ENCODE measurements around the gene POLDIP2. TPM values are rescaled to one million over a fixed set of nuclear protein-coding genes. Genes with fewer than 3 reads are reported as not detected.

POLDIP2 gene
- total and polyA plus RNA-seq, 2 of the 13 experiments (the other 11 are each of a cell fraction or from before 2014, with no cell fraction given), result 85.9 to 114 TPM

DNA sequence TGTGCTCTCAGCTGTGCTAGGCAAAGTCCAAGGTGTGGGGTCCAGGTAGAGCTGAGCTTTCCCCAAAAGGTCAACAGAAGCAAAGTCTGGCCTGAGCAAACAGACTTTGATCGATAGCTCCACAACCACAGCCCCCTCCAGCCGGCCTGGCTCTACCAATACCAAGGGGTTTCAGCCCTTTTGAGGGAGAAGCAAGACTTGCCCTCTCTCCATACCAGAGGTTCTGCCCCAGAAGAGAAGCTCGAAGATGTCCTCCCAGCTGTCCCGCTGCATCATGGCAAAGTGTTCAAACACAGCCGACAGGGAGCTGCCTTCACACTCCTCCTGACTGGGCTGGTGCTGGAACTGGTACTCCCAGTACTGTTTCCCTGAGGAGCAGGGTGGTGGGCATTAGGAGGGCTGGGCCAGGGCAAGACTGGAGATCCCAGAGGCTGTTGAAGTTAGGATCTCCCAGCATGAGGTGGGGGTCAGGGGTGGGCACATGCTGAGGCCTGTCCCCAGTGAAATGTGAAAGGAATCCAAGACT is 11.0 kb upstream of the POLDIP2 start (continued):
- TF ChIP-seq, protein P1, sequence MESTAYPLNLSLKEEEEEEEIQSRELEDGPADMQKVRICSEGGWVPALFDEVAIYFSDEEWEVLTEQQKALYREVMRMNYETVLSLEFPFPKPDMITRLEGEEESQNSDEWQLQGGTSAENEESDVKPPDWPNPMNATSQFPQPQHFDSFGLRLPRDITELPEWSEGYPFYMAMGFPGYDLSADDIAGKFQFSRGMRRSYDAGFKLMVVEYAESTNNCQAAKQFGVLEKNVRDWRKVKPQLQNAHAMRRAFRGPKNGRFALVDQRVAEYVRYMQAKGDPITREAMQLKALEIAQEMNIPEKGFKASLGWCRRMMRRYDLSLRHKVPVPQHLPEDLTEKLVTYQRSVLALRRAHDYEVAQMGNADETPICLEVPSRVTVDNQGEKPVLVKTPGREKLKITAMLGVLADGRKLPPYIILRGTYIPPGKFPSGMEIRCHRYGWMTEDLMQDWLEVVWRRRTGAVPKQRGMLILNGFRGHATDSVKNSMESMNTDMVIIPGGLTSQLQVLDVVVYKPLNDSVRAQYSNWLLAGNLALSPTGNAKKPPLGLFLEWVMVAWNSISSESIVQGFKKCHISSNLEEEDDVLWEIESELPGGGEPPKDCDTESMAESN (CRISPR knock-in tag; conservative IDR thresholded peaks at IDR 0.05), result 0 out of 2 replicates have a peak, but pooled peaks have one; percentile 31
- no peak for TF ChIP-seq SCMH1 (CRISPR knock-in tag; IDR thresholded peaks at IDR 0.05; ENCODE audit: borderline replicate concordance)
- TF ChIP-seq, protein P2, sequence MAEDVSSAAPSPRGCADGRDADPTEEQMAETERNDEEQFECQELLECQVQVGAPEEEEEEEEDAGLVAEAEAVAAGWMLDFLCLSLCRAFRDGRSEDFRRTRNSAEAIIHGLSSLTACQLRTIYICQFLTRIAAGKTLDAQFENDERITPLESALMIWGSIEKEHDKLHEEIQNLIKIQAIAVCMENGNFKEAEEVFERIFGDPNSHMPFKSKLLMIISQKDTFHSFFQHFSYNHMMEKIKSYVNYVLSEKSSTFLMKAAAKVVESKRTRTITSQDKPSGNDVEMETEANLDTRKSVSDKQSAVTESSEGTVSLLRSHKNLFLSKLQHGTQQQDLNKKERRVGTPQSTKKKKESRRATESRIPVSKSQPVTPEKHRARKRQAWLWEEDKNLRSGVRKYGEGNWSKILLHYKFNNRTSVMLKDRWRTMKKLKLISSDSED (CRISPR knock-in tag; IDR thresholded peaks at IDR 0.05), result no peak
- no peak for TF ChIP-seq EZH2 (conservative IDR thresholded peaks at IDR 0.05; ENCODE audit: low read depth, low read length)
- 0 out of 2 replicates have a peak, but pooled peaks have one; percentile 4 for TF ChIP-seq ZBTB3 (CRISPR knock-in tag; IDR thresholded peaks at IDR 0.05; ENCODE audit: borderline replicate concordance, low read depth)
- no peak; the same call in 1 of the 2 replicates for TF ChIP-seq ELF4 (CRISPR knock-in tag; IDR thresholded peaks at IDR 0.05; ENCODE audit: borderline replicate concordance)
- no peak for TF ChIP-seq ZKSCAN5 (CRISPR knock-in tag; IDR thresholded peaks at IDR 0.05)
- no peak for TF ChIP-seq SMARCE1 (IDR thresholded peaks at IDR 0.05; ENCODE audit: borderline replicate concordance)
- TF ChIP-seq HNRNPUL1 (IDR thresholded peaks at IDR 0.05; ENCODE audit: low read depth, low read length), result no peak
- TF ChIP-seq ZMYM2 (CRISPR knock-in tag; IDR thresholded peaks at IDR 0.05), result peak; percentile 82
- no peak for TF ChIP-seq SMARCC2 (IDR thresholded peaks at IDR 0.05)
- TF ChIP-seq, protein P3, sequence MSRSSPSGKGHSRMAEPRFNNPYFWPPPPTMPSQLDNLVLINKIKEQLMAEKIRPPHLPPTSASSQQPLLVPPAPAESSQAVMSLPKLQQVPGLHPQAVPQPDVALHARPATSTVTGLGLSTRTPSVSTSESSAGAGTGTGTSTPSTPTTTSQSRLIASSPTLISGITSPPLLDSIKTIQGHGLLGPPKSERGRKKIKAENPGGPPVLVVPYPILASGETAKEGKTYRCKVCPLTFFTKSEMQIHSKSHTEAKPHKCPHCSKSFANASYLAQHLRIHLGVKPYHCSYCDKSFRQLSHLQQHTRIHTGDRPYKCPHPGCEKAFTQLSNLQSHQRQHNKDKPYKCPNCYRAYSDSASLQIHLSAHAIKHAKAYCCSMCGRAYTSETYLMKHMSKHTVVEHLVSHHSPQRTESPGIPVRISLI (CRISPR knock-in tag; IDR thresholded peaks at IDR 0.05; ENCODE audit: borderline replicate concordance), result no peak
- TF ChIP-seq SALL2 (CRISPR knock-in tag; IDR thresholded peaks at IDR 0.05), result peak; percentile 89
- no peak for TF ChIP-seq CREB1 (IDR thresholded peaks at IDR 0.05)
- no peak for TF ChIP-seq CREB1 (CRISPR knock-in tag; IDR thresholded peaks at IDR 0.05)
- TF ChIP-seq ZNF570 (CRISPR knock-in tag; IDR thresholded peaks at IDR 0.05; ENCODE audit: borderline replicate concordance), result no peak
- TF ChIP-seq ZNF30 (CRISPR knock-in tag; IDR thresholded peaks at IDR 0.05), result no peak
- 0 out of 2 replicates have a peak, but pooled peaks have one; percentile 35 for TF ChIP-seq KLF11 (CRISPR knock-in tag; IDR thresholded peaks at IDR 0.05)
- TF ChIP-seq ZNF253 (CRISPR knock-in tag; IDR thresholded peaks at IDR 0.05; ENCODE audit: borderline replicate concordance), result no peak
- TF ChIP-seq ZNF274 (CRISPR knock-in tag; IDR thresholded peaks at IDR 0.05), result no peak
- peak; percentile 99 for TF ChIP-seq ZNF746 (CRISPR knock-in tag; IDR thresholded peaks at IDR 0.05)
- TF ChIP-seq, protein P4, sequence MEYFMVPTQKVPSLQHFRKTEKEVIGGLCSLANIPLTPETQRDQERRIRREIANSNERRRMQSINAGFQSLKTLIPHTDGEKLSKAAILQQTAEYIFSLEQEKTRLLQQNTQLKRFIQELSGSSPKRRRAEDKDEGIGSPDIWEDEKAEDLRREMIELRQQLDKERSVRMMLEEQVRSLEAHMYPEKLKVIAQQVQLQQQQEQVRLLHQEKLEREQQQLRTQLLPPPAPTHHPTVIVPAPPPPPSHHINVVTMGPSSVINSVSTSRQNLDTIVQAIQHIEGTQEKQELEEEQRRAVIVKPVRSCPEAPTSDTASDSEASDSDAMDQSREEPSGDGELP (IDR thresholded peaks at IDR 0.05; ENCODE audit: borderline replicate concordance, low read depth), result peak; percentile 99
- TF ChIP-seq ZNF101 (CRISPR knock-in tag; IDR thresholded peaks at IDR 0.05; ENCODE audit: borderline replicate concordance, low read depth), result no peak
- no peak for TF ChIP-seq MAFF (IDR thresholded peaks at IDR 0.05; ENCODE audit: low read depth, low read length)
- no peak for TF ChIP-seq TOPORS (CRISPR knock-in tag; IDR thresholded peaks at IDR 0.05)
- TF ChIP-seq MZF1 (CRISPR knock-in tag; IDR thresholded peaks at IDR 0.05; ENCODE audit: borderline replicate concordance), result no peak
- TF ChIP-seq ZNF20 (CRISPR knock-in tag; IDR thresholded peaks at IDR 0.05), result no peak
- TF ChIP-seq HOXA9 (CRISPR knock-in tag; IDR thresholded peaks at IDR 0.05; ENCODE audit: borderline replicate concordance), result no peak
